OCI-LY7 (cell line): ENCODE results near the gene KRT75.

Experiments used
- CTCF ChIP-seq: fragments of 200-600 bp; sonication (generic); conservative IDR thresholded peaks from 2 replicates; pipeline ENCODE4 v1.5.1; 2014; ENCODE audit warnings: mild to moderate bottlenecking, antibody characterized with exemption, low read length, moderate library complexity, mixed read lengths
- EZH2phosphoT487 ChIP-seq: fragments of 200-600 bp; sonication (generic); IDR thresholded peaks from 2 replicates; pipeline ENCODE4 v1.6.1; 2018; ENCODE audit warnings: low read depth, borderline replicate concordance, mild to moderate bottlenecking, mixed run types, antibody characterized with exemption, low read length, moderate library complexity, mixed read lengths

GRCh38 chr12:52432559-52433207 lies 1.5 kb downstream of the KRT75 start:
- no peak for TF ChIP-seq CTCF
- TF ChIP-seq EZH2phosphoT487 = no peak
